ENCODE measurements around the gene ACAT2.

GRCh38 chr6:159728531-159728964, 33.3 kb upstream of the ACAT2 start:
- TF ChIP-seq EP300 (IDR thresholded peaks at IDR 0.05): no peak
- TF ChIP-seq, protein P1, sequence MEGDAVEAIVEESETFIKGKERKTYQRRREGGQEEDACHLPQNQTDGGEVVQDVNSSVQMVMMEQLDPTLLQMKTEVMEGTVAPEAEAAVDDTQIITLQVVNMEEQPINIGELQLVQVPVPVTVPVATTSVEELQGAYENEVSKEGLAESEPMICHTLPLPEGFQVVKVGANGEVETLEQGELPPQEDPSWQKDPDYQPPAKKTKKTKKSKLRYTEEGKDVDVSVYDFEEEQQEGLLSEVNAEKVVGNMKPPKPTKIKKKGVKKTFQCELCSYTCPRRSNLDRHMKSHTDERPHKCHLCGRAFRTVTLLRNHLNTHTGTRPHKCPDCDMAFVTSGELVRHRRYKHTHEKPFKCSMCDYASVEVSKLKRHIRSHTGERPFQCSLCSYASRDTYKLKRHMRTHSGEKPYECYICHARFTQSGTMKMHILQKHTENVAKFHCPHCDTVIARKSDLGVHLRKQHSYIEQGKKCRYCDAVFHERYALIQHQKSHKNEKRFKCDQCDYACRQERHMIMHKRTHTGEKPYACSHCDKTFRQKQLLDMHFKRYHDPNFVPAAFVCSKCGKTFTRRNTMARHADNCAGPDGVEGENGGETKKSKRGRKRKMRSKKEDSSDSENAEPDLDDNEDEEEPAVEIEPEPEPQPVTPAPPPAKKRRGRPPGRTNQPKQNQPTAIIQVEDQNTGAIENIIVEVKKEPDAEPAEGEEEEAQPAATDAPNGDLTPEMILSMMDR (IDR thresholded peaks at IDR 0.05): no peak
- no peak for TF ChIP-seq POLR2A (IDR thresholded peaks at IDR 0.05)
